ENCODE measurements around the gene CXCR1. TPM values are rescaled to one million over a fixed set of nuclear protein-coding genes. Genes with fewer than 3 reads are reported as not detected.

Gene CXCR1
- total and polyA plus RNA-seq, 9 of the 15 experiments (the other 6 are each of a cell fraction or from before 2014, with no cell fraction given) = not detected

GRCh38 chr2:218196974-218197373 lies 30.2 kb upstream of the CXCR1 start (continued):
- no peak for TF ChIP-seq ZNF253 (CRISPR knock-in tag; conservative IDR thresholded peaks at IDR 0.05)
- no peak for TF ChIP-seq SRSF7 (optimal IDR thresholded peaks at IDR 0.05; ENCODE audit: low read depth, low read length)

GRCh38 chr2:218194880-218195279 lies 28.1 kb upstream of the CXCR1 start:
- WGBS (ENCODE audit: insufficient coverage, low coverage, missing lambda C conversion rate) = 38% methylated on average over 3 of the region's 3 CpGs
- Histone ChIP-seq H3K27me3 (ENCODE audit: control insufficient read depth in 2 of 2, insufficient read depth in 2 of 2, low read length in 2 of 2) (peaks cover 0 to 8% of the 10 kb centered on the region in 2 experiments; a peak in 2 of 5 replicates), H3K4me3 (no peak overlapping the region), H4K20me1 (replicated peaks; ENCODE audit: control insufficient read depth, insufficient read depth, low read length) (no peaks in the 10 kb centered on the region), H3K79me2 (ENCODE audit: control insufficient read depth, insufficient read depth, low read length) (no peaks in the 10 kb centered on the region), H3K4me1 (replicated peaks in 1 of 2; ENCODE audit: control insufficient read depth in 2 of 2, insufficient read depth in 2 of 2, low read length in 2 of 2) (no peaks in the 10 kb centered on the region; a peak in 1 of 5 replicates), H3K9me1 (ENCODE audit: control insufficient read depth, insufficient read depth, low read length) (no peaks in the 10 kb centered on the region), H3K9ac (ENCODE audit: insufficient read depth in 1 of 2, low read depth in 2 of 2, low read length in 2 of 2) (no peak overlapping the region), H3K27ac (ENCODE audit: extremely low read depth, low read depth, low read length) (no peak overlapping the region), H2AFZ (ENCODE audit: low read depth, low read length) (peak overlapping the region; percentile 53; the same call in 1 of the 2 replicates), H3K36me3 (ENCODE audit: control insufficient read depth, insufficient read depth, low read length) (no peaks in the 10 kb centered on the region), H3K4me2 (ENCODE audit: insufficient read depth, low read length) (no peak overlapping the region), H3K9me3 (replicated peaks; ENCODE audit: control insufficient read depth, insufficient read depth, low read depth, low read length) (no peaks in the 10 kb centered on the region)
- CTCF ChIA-PET (ENCODE audit: low intra/inter-chr PET ratio) = no interaction called here
- no peak for TF ChIP-seq TSHZ1 (CRISPR knock-in tag; IDR thresholded peaks at IDR 0.05)
- no peak for TF ChIP-seq ESRRB (CRISPR knock-in tag; IDR thresholded peaks at IDR 0.05; ENCODE audit: borderline replicate concordance)
- TF ChIP-seq SMAD1 (IDR thresholded peaks at IDR 0.05; ENCODE audit: low read depth, low read length, partially characterized antibody) = no peak
- TF ChIP-seq HDAC8 (tag; IDR thresholded peaks at IDR 0.05) = no peak
- no peak for TF ChIP-seq USF1 (CRISPR knock-in tag; IDR thresholded peaks at IDR 0.05)
- TF ChIP-seq CHD4 (IDR thresholded peaks at IDR 0.05; ENCODE audit: insufficient read depth, insufficient replicate concordance, low read depth, low read length, poor library complexity, severe bottlenecking) = no peak
- TF ChIP-seq ZBTB17 (CRISPR knock-in tag; IDR thresholded peaks at IDR 0.05) = no peak
- TF ChIP-seq TGIF2 (CRISPR knock-in tag; IDR thresholded peaks at IDR 0.05) = no peak
- TF ChIP-seq RUNX1 (IDR thresholded peaks at IDR 0.05; ENCODE audit: low read depth) = no peak
- no peak for TF ChIP-seq ZBTB12 (CRISPR knock-in tag; IDR thresholded peaks at IDR 0.05)
- no peak for TF ChIP-seq NCOA1 (IDR thresholded peaks at IDR 0.05; ENCODE audit: low read depth)
- in situ Hi-C loops (cut with MboI) = no loop called here
- DNase-seq (ENCODE audit: extremely low read depth in 1 of 4, low spot score in 3 of 4) (no peak), ATAC-seq (no peak), FAIRE-seq (no peak)
- BruUV-seq (replicated peaks) = no TSS peak
- intact Hi-C loops (cut with micrococcal nuclease) = no loop called here
- POLR2A ChIA-PET = interaction anchor here (1.0 kb wide), 1 partner anchor 15 kb away, joined by 3 read pairs; no protein-coding TSS in a partner anchor
